ENCODE results near the gene PPTC7. TPM values are rescaled to one million over a fixed set of nuclear protein-coding genes. Genes with fewer than 3 reads are reported as not detected.

The PPTC7 gene
- total RNA-seq, 2 experiments from 2014 or later = 53.8 to 54.8 TPM

- H3K4me3 ChIP-seq (ENCODE audit: low read length) = no peak overlapping the region
- peaks cover 17 to 18% of the 10 kb centered on the region in 2 experiments for H3K9me3 ChIP-seq (ENCODE audit: control insufficient read depth in 1 of 2, insufficient read depth in 1 of 2, low read length in 2 of 2)
- Mint-ChIP-seq H3K9me3 (peaks cover 2% of the 10 kb centered on the region), H3K36me3 (ENCODE audit: low read depth) (peaks cover 44% of the 10 kb centered on the region), H3K4me1 (ENCODE audit: low read depth) (peaks cover 45% of the 10 kb centered on the region), H3K27ac (no peak overlapping the region), H3K27me3 (no peaks in the 10 kb centered on the region), H3K4me3 (no peak overlapping the region)
- no peak overlapping the region for H3K27ac ChIP-seq (ENCODE audit: low read depth in 1 of 2, low read length in 2 of 2)
- no peaks in the 10 kb centered on the region for H3K27me3 ChIP-seq (ENCODE audit: control insufficient read depth in 1 of 2, insufficient read depth in 2 of 2, low read length in 2 of 2)
- ATAC-seq (ENCODE audit: poor library complexity) = no peak
- DNase-seq = no peak
- H3K36me3 ChIP-seq (ENCODE audit: insufficient read depth, low read length) = peaks cover 5% of the 10 kb centered on the region
- intact Hi-C loops (cut with DNase I, micrococcal nuclease) = no loop called here
- H3K4me1 ChIP-seq (ENCODE audit: insufficient read depth, low read length) = peaks cover 28% of the 10 kb centered on the region
- ChIA-PET POLR2A (no interaction called here), CTCF (no interaction called here)
- no peak for TF ChIP-seq CTCF (IDR thresholded peaks at IDR 0.05)
Measured at GRCh38 chr12:110568752-110569151, 14.4 kb downstream of the PPTC7 start.

- intact Hi-C loops (cut with DNase I, micrococcal nuclease) = no loop called here
- Mint-ChIP-seq H3K27me3 (no peaks in the 10 kb centered on the region), H3K27ac (peak overlapping the region; percentile 97)
Measured at GRCh38 chr12:110566993-110567392, 16.1 kb downstream of the PPTC7 start.

GRCh38 chr12:110565894-110566871, 16.9 kb downstream of the PPTC7 start:
- peaks cover 64% of the 10 kb centered on the region for H3K4me1 Mint-ChIP-seq (ENCODE audit: low read depth)
- intact Hi-C loops (cut with DNase I, micrococcal nuclease) = no loop called here
- no peak for DNase-seq
- H3K27ac Mint-ChIP-seq = peak overlapping the region; percentile 97
- CTCF ChIA-PET = interaction anchor here (0.6 to 1.3 kb wide), 3 partner anchors 10 to 16 kb away, joined by 3 to 4 read pairs (median 3); no protein-coding TSS in a partner anchor
- peaks cover 7 to 12% of the 10 kb centered on the region in 2 experiments for H3K9me3 ChIP-seq (ENCODE audit: control insufficient read depth in 1 of 2, insufficient read depth in 1 of 2, low read length in 2 of 2)
- H3K4me1 ChIP-seq (ENCODE audit: insufficient read depth, low read length) = peaks cover 48% of the 10 kb centered on the region
- H3K36me3 Mint-ChIP-seq (ENCODE audit: low read depth) = peaks cover 30% of the 10 kb centered on the region
- H3K4me3 Mint-ChIP-seq = no peak overlapping the region
- no peaks in the 10 kb centered on the region for H3K27me3 ChIP-seq (ENCODE audit: control insufficient read depth in 1 of 2, insufficient read depth in 2 of 2, low read length in 2 of 2)
- POLR2A ChIA-PET = interaction anchor here (1.1 kb wide), 1 partner anchor 39 kb away, joined by 3 read pairs; no protein-coding TSS in a partner anchor
- H3K4me3 ChIP-seq (ENCODE audit: low read length) = no peak overlapping the region
- peaks cover 2% of the 10 kb centered on the region for H3K36me3 ChIP-seq (ENCODE audit: insufficient read depth, low read length)
- no peak for TF ChIP-seq CTCF (IDR thresholded peaks at IDR 0.05)
- H3K9me3 Mint-ChIP-seq = peaks cover 2% of the 10 kb centered on the region
- no peaks in the 10 kb centered on the region for H3K27me3 Mint-ChIP-seq
- H3K27ac ChIP-seq (ENCODE audit: low read depth in 1 of 2, low read length in 2 of 2) = peak overlapping the region in 1 of 2 donors; percentile 9
- ATAC-seq (ENCODE audit: poor library complexity) = no peak

More at GRCh38 chr12:110566993-110567392, 16.1 kb downstream of the PPTC7 start:
- CTCF ChIA-PET = interaction anchor here (1.1 kb wide), 1 partner anchor 15 kb away, joined by 4 read pairs; no protein-coding TSS in a partner anchor
- H3K4me1 Mint-ChIP-seq (ENCODE audit: low read depth) = peaks cover 55% of the 10 kb centered on the region
- H3K4me3 Mint-ChIP-seq = no peak overlapping the region
- peaks cover 15% of the 10 kb centered on the region in 2 experiments for H3K9me3 ChIP-seq (ENCODE audit: control insufficient read depth in 1 of 2, insufficient read depth in 1 of 2, low read length in 2 of 2)
- H3K4me1 ChIP-seq (ENCODE audit: insufficient read depth, low read length) = peaks cover 40% of the 10 kb centered on the region
- TF ChIP-seq CTCF (IDR thresholded peaks at IDR 0.05) = no peak
- H3K27ac ChIP-seq (ENCODE audit: low read depth in 1 of 2, low read length in 2 of 2) = no peak overlapping the region
- POLR2A ChIA-PET = interaction anchor here (1.1 kb wide), 1 partner anchor 40 kb away, joined by 3 read pairs; no protein-coding TSS in a partner anchor
- peaks cover 39% of the 10 kb centered on the region for H3K36me3 Mint-ChIP-seq (ENCODE audit: low read depth)
- no peaks in the 10 kb centered on the region for H3K27me3 ChIP-seq (ENCODE audit: control insufficient read depth in 1 of 2, insufficient read depth in 2 of 2, low read length in 2 of 2)
- H3K36me3 ChIP-seq (ENCODE audit: insufficient read depth, low read length) = peaks cover 2% of the 10 kb centered on the region
- no peak for ATAC-seq (ENCODE audit: poor library complexity)
- peaks cover 2% of the 10 kb centered on the region for H3K9me3 Mint-ChIP-seq
- no peak for DNase-seq
- H3K4me3 ChIP-seq (ENCODE audit: low read length) = no peak overlapping the region

All from CD4-positive, alpha-beta T cell (primary cell).